ENCODE measurements around the gene EPSTI1.

DNA sequence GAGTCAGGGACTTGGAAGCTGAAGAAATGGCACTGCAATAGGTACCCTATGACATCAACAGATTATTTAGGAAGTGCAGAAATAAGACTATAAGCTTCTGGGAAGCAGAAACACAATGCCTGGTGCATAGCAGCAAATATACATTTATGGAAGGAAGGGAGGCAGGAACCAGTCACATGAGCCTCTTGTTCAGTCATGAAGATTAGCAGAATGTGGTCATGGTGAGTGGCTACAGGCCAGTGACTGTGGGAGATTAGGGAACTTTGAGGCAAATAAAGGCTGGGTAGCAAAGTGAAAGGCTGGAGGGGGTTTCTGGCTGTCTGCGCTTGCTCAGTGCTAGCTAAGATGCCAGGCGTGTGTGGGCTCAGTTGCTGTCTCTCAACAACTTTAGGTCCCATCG is 96.3 kb downstream of the EPSTI1 start:
- TF ChIP-seq, protein P1, sequence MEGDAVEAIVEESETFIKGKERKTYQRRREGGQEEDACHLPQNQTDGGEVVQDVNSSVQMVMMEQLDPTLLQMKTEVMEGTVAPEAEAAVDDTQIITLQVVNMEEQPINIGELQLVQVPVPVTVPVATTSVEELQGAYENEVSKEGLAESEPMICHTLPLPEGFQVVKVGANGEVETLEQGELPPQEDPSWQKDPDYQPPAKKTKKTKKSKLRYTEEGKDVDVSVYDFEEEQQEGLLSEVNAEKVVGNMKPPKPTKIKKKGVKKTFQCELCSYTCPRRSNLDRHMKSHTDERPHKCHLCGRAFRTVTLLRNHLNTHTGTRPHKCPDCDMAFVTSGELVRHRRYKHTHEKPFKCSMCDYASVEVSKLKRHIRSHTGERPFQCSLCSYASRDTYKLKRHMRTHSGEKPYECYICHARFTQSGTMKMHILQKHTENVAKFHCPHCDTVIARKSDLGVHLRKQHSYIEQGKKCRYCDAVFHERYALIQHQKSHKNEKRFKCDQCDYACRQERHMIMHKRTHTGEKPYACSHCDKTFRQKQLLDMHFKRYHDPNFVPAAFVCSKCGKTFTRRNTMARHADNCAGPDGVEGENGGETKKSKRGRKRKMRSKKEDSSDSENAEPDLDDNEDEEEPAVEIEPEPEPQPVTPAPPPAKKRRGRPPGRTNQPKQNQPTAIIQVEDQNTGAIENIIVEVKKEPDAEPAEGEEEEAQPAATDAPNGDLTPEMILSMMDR (conservative IDR thresholded peaks at IDR 0.05 in 1 of 2, IDR thresholded peaks at IDR 0.05 in 1 of 2; ENCODE audit: extremely low read depth in 1 of 2, insufficient read depth in 1 of 2, low read depth in 1 of 2, low read length in 2 of 2): no peak
- no peak for TF ChIP-seq EZH2 (IDR thresholded peaks at IDR 0.05; ENCODE audit: borderline replicate concordance, low read length)
